GM18907 (cell line): ENCODE results near the gene SPATA3.
"Not testable (repeated sequence)": the region's sequence is repeated elsewhere in the genome, so short reads cannot be mapped to it uniquely, and the experiment has no call there.

ENCODE experiments used
- ATAC-seq: cut with Tn5 transposase; IDR thresholded peaks from one replicate; pipeline ENCODE4 v1.9.1; 2021; ENCODE audit warnings: mild to moderate bottlenecking, moderate library complexity; ENCODE audit not compliant: unreplicated experiment

SPATA3 gene

GRCh38 chr2:231018184-231018583 lies 22.3 kb downstream of the SPATA3 start:
- ATAC-seq = no peak

- ATAC-seq = not testable (repeated sequence)
Observed at GRCh38 chr2:231025059-231025458, 29.1 kb downstream of the SPATA3 start.

- ATAC-seq = no peak
Observed at GRCh38 chr2:231028889-231029288, 33.0 kb downstream of the SPATA3 start.

GRCh38 chr2:231029563-231029962 lies 33.6 kb downstream of the SPATA3 start:
- ATAC-seq = no peak

GRCh38 chr2:231030725-231031124 lies 34.8 kb downstream of the SPATA3 start:
- no peak for ATAC-seq

GRCh38 chr2:231032575-231033140 lies 36.7 kb downstream of the SPATA3 start:
- no peak for ATAC-seq

GRCh38 chr2:231033147-231034132 lies 37.5 kb downstream of the SPATA3 start:
- ATAC-seq = no peak

GRCh38 chr2:231034291-231034882 lies 38.5 kb downstream of the SPATA3 start:
- ATAC-seq = no peak

- no peak for ATAC-seq
Observed at GRCh38 chr2:231036131-231036530, 40.2 kb downstream of the SPATA3 start.

- no peak for ATAC-seq
Observed at GRCh38 chr2:231036578-231037106, 40.7 kb downstream of the SPATA3 start.

- ATAC-seq = no peak
Observed at GRCh38 chr2:231037202-231037730, 41.3 kb downstream of the SPATA3 start, which contains the start of gene C2orf72. Gene C2orf72, plus strand, starts transcription at chr2:231037523. Its CDS starts 43 bp downstream, at chr2:231037566.

- no peak for ATAC-seq
Observed at GRCh38 chr2:231037731-231038482, 42.0 kb downstream of the SPATA3 start.

GRCh38 chr2:231038483-231039293 lies 42.8 kb downstream of the SPATA3 start:
- ATAC-seq = no peak

GRCh38 chr2:231039294-231039664 lies 43.4 kb downstream of the SPATA3 start:
- ATAC-seq = no peak

- ATAC-seq = no peak
Observed at GRCh38 chr2:231039821-231040364, 44.0 kb downstream of the SPATA3 start.

- ATAC-seq = no peak
Observed at GRCh38 chr2:231041061-231041689, 45.3 kb downstream of the SPATA3 start.

GRCh38 chr2:231043796-231044195 lies 47.9 kb downstream of the SPATA3 start:
- no peak for ATAC-seq

- ATAC-seq = no peak
Observed at GRCh38 chr2:231046916-231047273, 51.0 kb downstream of the SPATA3 start.
